Natural killer cell (primary cell): Measurements from ENCODE around the gene BRD3. TPM values are rescaled to one million over a fixed set of nuclear protein-coding genes. Genes with fewer than 3 reads are reported as not detected.

Experiments used
- ATAC-seq, 3 donors: fragments of 150-1000 bp in 2 of 3; fragments of 200-7000 bp in 1 of 3; cut with Tn5 transposase; 1 replicate in 1 of 3; 2 replicates in 2 of 3; pipeline ENCODE4 v1.10.0; 2021; ENCODE audit warnings: mild to moderate bottlenecking in 2 of 3, moderate library complexity in 2 of 3
- DNase-seq, 2 donors: peaks; one replicate each; pipeline versions ENCODE4 v3.0.0 to v3.0.0-alpha.2; 2013 to 2021; ENCODE audit warnings: mixed read lengths in 1 of 2
- H3K27ac ChIP-seq: one replicate; pipeline ENCODE4 v1.5.1; 2013; ENCODE audit warnings: mild to moderate bottlenecking, low read length
- H3K27me3 ChIP-seq: one replicate; pipeline ENCODE4 v1.6.1; 2013; ENCODE audit warnings: low read length; ENCODE audit not compliant: control insufficient read depth, insufficient read depth
- H3K36me3 ChIP-seq: one replicate; pipeline ENCODE4 v1.6.1; 2013; ENCODE audit warnings: low read length; ENCODE audit not compliant: control insufficient read depth, insufficient read depth
- H3K4me1 ChIP-seq: one replicate; pipeline ENCODE4 v1.6.1; 2013; ENCODE audit warnings: low read length; ENCODE audit not compliant: control insufficient read depth, insufficient read depth
- H3K4me3 ChIP-seq: one replicate; pipeline ENCODE4 v1.5.1; 2013; ENCODE audit warnings: low read length
- H3K9me3 ChIP-seq: one replicate; pipeline ENCODE4 v1.6.1; 2013; ENCODE audit warnings: low read length; ENCODE audit not compliant: control insufficient read depth, insufficient read depth
- H3K27ac Mint-ChIP-seq, 2 donors: one replicate each; pipeline ENCODE4 v1.8.0; 2022; ENCODE audit warnings: mild to moderate bottlenecking in 2 of 2, mixed read lengths in 2 of 2, moderate library complexity in 1 of 2
- H3K27me3 Mint-ChIP-seq, 2 donors: one replicate each; pipeline ENCODE4 v1.8.0; 2022; ENCODE audit warnings: low read depth in 2 of 2, mixed read lengths in 2 of 2
- H3K36me3 Mint-ChIP-seq: one replicate; pipeline ENCODE4 v1.8.0; 2022; ENCODE audit warnings: mixed read lengths
- H3K4me1 Mint-ChIP-seq, 2 donors: one replicate each; pipeline ENCODE4 v1.8.0; 2022; ENCODE audit warnings: mixed read lengths in 2 of 2
- H3K4me3 Mint-ChIP-seq: one replicate; pipeline ENCODE4 v1.8.0; 2022; ENCODE audit warnings: mild to moderate bottlenecking, moderate library complexity, mixed read lengths
- H3K9me3 Mint-ChIP-seq, 2 donors: one replicate each; pipeline ENCODE4 v1.8.0; 2022; ENCODE audit warnings: mixed read lengths in 2 of 2
- CTCF ChIP-seq: fragments of 200-600 bp; IDR thresholded peaks from one replicate; pipeline ENCODE4 v1.8.0; 2022; ENCODE audit warnings: antibody characterized with exemption
- WGBS: methylation state at CpG from one replicate; pipeline ENCODE4 v1.1.7; 2013; ENCODE audit warnings: missing lambda C conversion rate; ENCODE audit not compliant: insufficient coverage; 5-methylcytosine and 5-hydroxymethylcytosine counted together
- intact Hi-C: fragments of 100-400 bp; cut with micrococcal nuclease; formaldehyde crosslinking; loops from one replicate; pipeline ENCODE4 v1.14.2; 2022
- total RNA-seq, 4 donors: library from RNA; stranded (reverse); fragments of 120-200 nt in 1 of 4; gene quantifications; one replicate each; pipeline versions ENCODE4 v1.2.3 to v1.2.4, GENCODE V29; 2013 to 2022

Gene BRD3
- total RNA-seq, 3 donors from 2014 or later (not counting 1 experiment from before 2014, with no cell fraction given), result 52.8 to 63.0 (median 52.8) TPM

GRCh38 chr9:134049772-134050588, 17.8 kb downstream of the BRD3 start:
- Histone ChIP-seq H3K9me3 (no peaks in the 10 kb centered on the region), H3K4me3 (no peak overlapping the region), H3K36me3 (peaks cover 66% of the 10 kb centered on the region), H3K27ac (no peak overlapping the region), H3K4me1 (no peaks in the 10 kb centered on the region), H3K27me3 (no peaks in the 10 kb centered on the region)
- Mint-ChIP-seq H3K36me3 (peaks cover 7% of the 10 kb centered on the region), H3K27me3 (no peaks in the 10 kb centered on the region), H3K9me3 (no peaks in the 10 kb centered on the region), H3K4me1 (peaks cover 0 to 8% of the 10 kb centered on the region in 2 donors), H3K4me3 (no peak overlapping the region), H3K27ac (no peak overlapping the region)
- TF ChIP-seq CTCF, result no peak
- intact Hi-C loops, result no loop called here
- DNase-seq (no peak), ATAC-seq (no peak)
- WGBS, result 97% methylated on average over 28 of the region's 28 CpGs

- Histone ChIP-seq H3K9me3 (no peaks in the 10 kb centered on the region), H3K27me3 (no peaks in the 10 kb centered on the region), H3K4me1 (no peaks in the 10 kb centered on the region), H3K36me3 (peaks cover 73% of the 10 kb centered on the region), H3K27ac (no peak overlapping the region), H3K4me3 (no peak overlapping the region)
- no peak overlapping the region for H3K4me3 Mint-ChIP-seq
- H3K27me3 Mint-ChIP-seq, result no peaks in the 10 kb centered on the region
- peak overlapping the region in 1 of 2 donors; percentile 26 for H3K27ac Mint-ChIP-seq
- ATAC-seq, result no peak
- no peaks in the 10 kb centered on the region for H3K9me3 Mint-ChIP-seq
- intact Hi-C loops, result no loop called here
- DNase-seq, result no peak
- H3K36me3 Mint-ChIP-seq, result peaks cover 7% of the 10 kb centered on the region
- TF ChIP-seq CTCF, result no peak
- peaks cover 0 to 5% of the 10 kb centered on the region in 2 donors for H3K4me1 Mint-ChIP-seq
- 94% methylated on average over 20 of the region's 20 CpGs for WGBS
Measured at GRCh38 chr9:134049236-134049635, 18.6 kb downstream of the BRD3 start.

- H3K36me3 Mint-ChIP-seq, result peaks cover 7% of the 10 kb centered on the region
- TF ChIP-seq CTCF, result no peak
- H3K27me3 ChIP-seq, result no peaks in the 10 kb centered on the region
Measured at GRCh38 chr9:134048582-134048968, 19.3 kb downstream of the BRD3 start.

More at GRCh38 chr9:134048582-134048968, 19.3 kb downstream of the BRD3 start:
- peaks cover 0 to 5% of the 10 kb centered on the region in 2 donors for H3K4me1 Mint-ChIP-seq
- no peaks in the 10 kb centered on the region for H3K27me3 Mint-ChIP-seq
- H3K9me3 Mint-ChIP-seq, result no peaks in the 10 kb centered on the region
- Histone ChIP-seq H3K4me3 (no peak overlapping the region), H3K36me3 (peaks cover 79% of the 10 kb centered on the region), H3K4me1 (no peaks in the 10 kb centered on the region), H3K27ac (no peak overlapping the region), H3K9me3 (no peaks in the 10 kb centered on the region)
- intact Hi-C loops, result no loop called here
- H3K27ac Mint-ChIP-seq, result no peak overlapping the region
- H3K4me3 Mint-ChIP-seq, result no peak overlapping the region
- ATAC-seq, result no peak
- DNase-seq, result no peak
- WGBS, result 97% methylated on average over 12 of the region's 12 CpGs
